ENCODE results near the gene PLEKHA6. TPM values are rescaled to one million over a fixed set of nuclear protein-coding genes. Genes with fewer than 3 reads are reported as not detected.

PLEKHA6 gene
- total and polyA plus RNA-seq, 2 of the 8 experiments (the other 6 are each of a cell fraction or from before 2014, with no cell fraction given): 4.8 to 20.2 TPM

DNA sequence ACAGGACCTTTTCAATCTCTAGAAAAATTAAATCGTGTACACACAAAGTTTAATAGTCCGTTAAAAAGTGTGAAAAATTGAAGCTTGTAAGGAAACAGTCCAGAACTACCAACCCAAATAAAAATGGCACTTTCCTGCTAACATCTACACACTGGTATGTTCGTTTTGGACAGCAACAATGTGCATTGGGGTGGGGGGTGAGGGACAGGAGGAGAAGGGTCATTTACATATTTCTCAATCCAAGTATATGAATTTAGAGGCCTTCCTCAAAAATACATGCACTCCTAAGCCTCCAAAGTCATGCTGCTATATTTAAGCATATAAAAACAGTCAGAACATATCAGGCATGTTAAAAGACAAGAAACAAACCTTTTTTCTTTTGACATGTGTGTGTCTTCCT, 49.4 kb upstream of the PLEKHA6 start:
- 0 out of 4 replicates have a peak, but pooled peaks of 1 of the 2 experiments have one; percentile 42 for TF ChIP-seq SIN3A (conservative IDR thresholded peaks at IDR 0.05 in 1 of 2, IDR thresholded peaks at IDR 0.05 in 1 of 2; ENCODE audit: low read depth in 1 of 2, low read length in 2 of 2)
- no peak for TF ChIP-seq JUND (IDR thresholded peaks at IDR 0.05; ENCODE audit: low read length)
- FAIRE-seq (no peak), DNase-seq (ENCODE audit: low read depth in 1 of 2, low spot score in 2 of 2) (no peak)
- Histone ChIP-seq H4K5ac (ENCODE audit: insufficient read length, low read depth, low read length) (no peak overlapping the region), H3K4me1 (replicated peaks in 1 of 4; ENCODE audit: control insufficient read depth in 3 of 4, insufficient read depth in 4 of 4, low read length in 3 of 4) (peaks cover 0 to 2% (median 0%) of the 10 kb centered on the region in 4 experiments; a peak in 3 of 7 replicates), H3K79me2 (ENCODE audit: control insufficient read depth in 1 of 2, insufficient read depth in 2 of 2, low read length in 2 of 2) (peaks cover 44 to 75% of the 10 kb centered on the region in 2 experiments), H3K9me3 (ENCODE audit: insufficient read depth in 2 of 2, low read depth in 1 of 2, low read length in 1 of 2) (no peaks in the 10 kb centered on the region), H2BK15ac (ENCODE audit: low read length) (no peak overlapping the region), H3K36me3 (ENCODE audit: control insufficient read depth in 2 of 4, insufficient read depth in 4 of 4, low read length in 3 of 4) (peaks cover 10 to 37% (median 14%) of the 10 kb centered on the region in 4 experiments), H3K9ac (replicated peaks in 1 of 4; ENCODE audit: extremely low read depth in 1 of 4, low read depth in 3 of 4, low read length in 3 of 4) (peak overlapping the region in 3 of 4 experiments; percentile 9 to 98 (median 53); a peak in 3 of 7 replicates), H3K4ac (replicated peaks; ENCODE audit: insufficient read length, low read depth, low read length) (no peak overlapping the region), H2BK20ac (ENCODE audit: low read length) (no peak overlapping the region), H2BK120ac (replicated peaks; ENCODE audit: low read depth, low read length) (no peak overlapping the region), H4K20me1 (replicated peaks in 1 of 2; ENCODE audit: control insufficient read depth in 1 of 2, insufficient read depth in 2 of 2, low read length in 2 of 2) (peaks cover 28 to 41% of the 10 kb centered on the region in 2 experiments), H3K79me1 (ENCODE audit: low read depth, low read length) (peaks cover 2% of the 10 kb centered on the region; the same call in 1 of the 2 replicates), H2AK5ac (ENCODE audit: low read depth, low read length) (no peak overlapping the region), H3K27ac (ENCODE audit: low read depth, low read length) (no peak overlapping the region), H3K23me2 (ENCODE audit: low read depth, low read length) (peaks cover 19% of the 10 kb centered on the region), H3K56ac (replicated peaks; ENCODE audit: insufficient read length, low read depth, low read length) (no peak overlapping the region), H4K8ac (ENCODE audit: extremely low read depth, insufficient read depth, low read length) (no peak overlapping the region), H2BK5ac (ENCODE audit: low read depth, low read length) (no peak overlapping the region), H4K91ac (replicated peaks; ENCODE audit: insufficient read length, low read length) (no peak overlapping the region), H3K18ac (ENCODE audit: extremely low read depth, low read length) (no peak overlapping the region), H2AFZ (ENCODE audit: low read length) (no peak overlapping the region), H3K14ac (ENCODE audit: insufficient read length) (no peak overlapping the region), H3K23ac (ENCODE audit: insufficient read length) (no peak overlapping the region), H3K4me2 (ENCODE audit: insufficient read depth in 1 of 2, low read depth in 2 of 2, low read length in 2 of 2) (peak overlapping the region; percentile 95 to 96), H2BK12ac (ENCODE audit: low read depth, low read length) (no peak overlapping the region), H3K27me3 (replicated peaks in 1 of 4; ENCODE audit: control insufficient read depth in 3 of 4, extremely low read depth in 1 of 4, insufficient read depth in 3 of 4, low read length in 3 of 4) (no peaks in the 10 kb centered on the region), H3K4me3 (ENCODE audit: extremely low read depth in 1 of 4, insufficient read depth in 2 of 4, low read depth in 3 of 4, low read length in 4 of 4) (peak overlapping the region; percentile 63 to 97 (median 95))
- 0% methylated on average over 3 of the region's 3 CpGs; no CpG with 5 or more reads in 1 of the 2 experiments for WGBS, 2 experiments (ENCODE audit: extremely low coverage in 1 of 2, insufficient coverage in 1 of 2, insufficient read length in 1 of 2, insufficient replicate concordance in 2 of 2, low coverage in 1 of 2, low lambda C conversion rate in 2 of 2, missing lambda C conversion rate in 1 of 2)
- CTCF ChIA-PET (ENCODE audit: partially characterized antibody): interaction anchor here (1.1 to 4.5 kb wide), 3 partner anchors 10 to 245 kb away, joined by 3 to 36 read pairs (median 4); no protein-coding TSS in a partner anchor
- POLR2A ChIA-PET (ENCODE audit: partially characterized antibody): interaction anchor here (1.4 to 4.5 kb wide), 5 partner anchors 8 to 107 kb away, joined by 3 to 30 read pairs (median 4); partner anchors contain the start of gene MDM4
